Effector memory CD4-positive, alpha-beta T cell (primary cell): ENCODE results near the gene MEI4.
"Not testable (repeated sequence)": the region's sequence is repeated elsewhere in the genome, so short reads cannot be mapped to it uniquely, and the experiment has no call there.

ENCODE experiments used
- DNase-seq, 3 donors: peaks; one replicate each; pipeline ENCODE4 v3.0.0-alpha.2; 2020
- H3K27ac ChIP-seq: 2 replicates; pipeline ENCODE4 v1.7.0; 2013; ENCODE audit warnings: mild to moderate bottlenecking, low read length, moderate library complexity; ENCODE audit not compliant: insufficient read depth, poor library complexity, severe bottlenecking
- H3K27me3 ChIP-seq: replicated peaks from 2 replicates; pipeline ENCODE4 v1.7.0; 2013; ENCODE audit warnings: mild to moderate bottlenecking, low read length; ENCODE audit not compliant: insufficient read depth, control insufficient read depth, poor library complexity, severe bottlenecking
- H3K36me3 ChIP-seq: 2 replicates; pipeline ENCODE4 v1.7.0; 2013; ENCODE audit warnings: mild to moderate bottlenecking, low read length, moderate library complexity; ENCODE audit not compliant: control insufficient read depth, insufficient read depth
- H3K4me1 ChIP-seq: 2 replicates; pipeline ENCODE4 v1.7.0; 2013; ENCODE audit warnings: low read length, mild to moderate bottlenecking; ENCODE audit not compliant: control insufficient read depth, insufficient read depth, poor library complexity, severe bottlenecking
- H3K4me3 ChIP-seq: 2 replicates; pipeline ENCODE4 v1.7.0; 2013; ENCODE audit warnings: low read length, low read depth, mild to moderate bottlenecking; ENCODE audit not compliant: insufficient read depth, poor library complexity, severe bottlenecking
- H3K9me3 ChIP-seq: 2 replicates; pipeline ENCODE4 v1.7.0; 2013; ENCODE audit warnings: mild to moderate bottlenecking, low read length, moderate library complexity; ENCODE audit not compliant: control insufficient read depth

MEI4 gene

DNA sequence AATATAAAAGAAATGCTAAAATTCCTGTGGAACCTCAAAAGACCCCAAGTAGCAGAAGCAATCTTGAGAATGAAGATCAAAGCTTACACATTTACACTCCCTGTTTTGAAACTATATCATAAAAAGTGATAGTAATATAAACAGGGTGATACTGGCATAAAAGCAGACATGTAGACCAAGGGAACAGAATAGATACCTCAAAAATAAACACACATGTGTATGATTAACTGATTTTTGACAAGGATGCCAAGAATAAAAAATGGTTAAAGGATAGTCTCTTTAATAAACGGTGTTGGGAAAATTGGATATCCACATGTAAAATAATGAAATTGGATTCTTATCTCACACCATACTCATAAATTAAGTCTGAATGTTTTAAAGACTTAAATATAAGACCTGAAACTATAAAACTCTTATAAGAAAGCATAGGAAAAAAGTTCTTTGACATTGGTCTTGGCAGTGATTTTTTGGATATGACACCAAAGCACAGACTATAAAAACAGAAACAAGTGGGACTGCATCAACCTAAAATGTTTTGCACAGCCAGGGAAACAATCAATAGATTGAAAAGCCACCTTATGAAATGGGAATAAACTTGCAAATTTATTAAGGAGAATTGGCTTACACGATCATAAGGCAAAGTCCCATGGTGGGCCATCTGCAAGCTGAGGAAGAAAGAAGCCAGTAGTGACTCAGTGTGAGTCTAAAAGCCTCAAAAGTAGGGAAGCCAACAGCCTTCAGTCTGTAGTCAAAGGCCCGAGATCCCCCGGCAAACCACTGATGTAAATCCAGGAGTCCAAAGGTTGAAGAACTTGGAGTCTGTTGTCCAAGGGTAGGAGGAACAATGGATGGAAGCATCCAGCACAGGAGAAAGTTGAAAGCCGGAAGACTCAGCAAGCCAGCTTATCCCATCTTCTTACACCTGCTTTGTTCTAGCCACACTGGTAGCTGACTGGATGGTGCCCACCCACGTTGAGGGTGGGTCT lies 144.3 kb downstream of the MEI4 start:
- no peak for DNase-seq
- H3K4me1 ChIP-seq: no peaks in the 10 kb centered on the region
- no peaks in the 10 kb centered on the region for H3K36me3 ChIP-seq
- no peaks in the 10 kb centered on the region for H3K27me3 ChIP-seq
- H3K4me3 ChIP-seq: no peak overlapping the region
- no peaks in the 10 kb centered on the region for H3K9me3 ChIP-seq
- H3K27ac ChIP-seq: no peak overlapping the region

DNA sequence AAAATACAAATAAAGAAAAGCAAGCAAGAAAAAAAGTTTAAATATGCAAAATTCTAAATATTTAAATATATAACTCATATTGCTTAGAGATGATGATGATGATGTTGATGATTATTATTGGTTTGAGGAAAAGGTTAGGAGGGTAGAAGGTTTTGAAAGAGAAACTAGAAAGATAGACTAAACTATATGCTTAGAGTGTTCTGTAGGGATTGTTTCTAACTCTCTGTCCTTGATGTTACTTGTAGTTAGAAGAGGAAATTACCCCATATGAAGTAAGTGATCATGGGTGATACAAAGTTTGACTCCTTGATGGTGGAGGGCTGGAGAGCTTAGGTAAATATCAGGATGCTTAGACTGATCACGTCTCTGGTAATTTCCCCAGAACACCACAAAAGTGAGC lies 159.5 kb downstream of the MEI4 start:
- Histone ChIP-seq H3K4me3 (no peak overlapping the region), H3K27me3 (no peaks in the 10 kb centered on the region), H3K4me1 (no peaks in the 10 kb centered on the region), H3K36me3 (no peaks in the 10 kb centered on the region), H3K9me3 (no peaks in the 10 kb centered on the region), H3K27ac (no peak overlapping the region)
- DNase-seq: no peak

DNA sequence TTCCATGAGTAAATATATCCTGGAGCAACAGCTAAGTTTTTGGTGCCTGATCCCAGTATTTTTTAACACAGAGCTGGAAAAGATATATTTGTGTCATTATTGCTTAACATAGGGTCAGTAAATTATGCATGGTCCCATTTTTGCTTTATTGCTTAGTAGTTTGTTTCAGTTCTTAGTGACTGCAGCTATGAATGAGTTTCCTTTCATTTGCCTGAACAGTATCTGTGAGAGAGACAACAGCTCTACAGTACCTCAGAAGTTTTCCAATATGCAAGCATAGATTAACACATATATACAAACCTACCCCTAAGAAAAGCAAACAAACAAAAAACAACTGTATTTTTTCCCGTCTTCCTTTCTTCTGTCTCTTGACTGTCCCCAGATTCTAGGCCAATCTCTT lies 160.3 kb downstream of the MEI4 start:
- Histone ChIP-seq H3K4me3 (no peak overlapping the region), H3K27me3 (no peaks in the 10 kb centered on the region), H3K9me3 (no peaks in the 10 kb centered on the region), H3K27ac (no peak overlapping the region), H3K36me3 (no peaks in the 10 kb centered on the region), H3K4me1 (no peaks in the 10 kb centered on the region)
- DNase-seq: no peak

DNA sequence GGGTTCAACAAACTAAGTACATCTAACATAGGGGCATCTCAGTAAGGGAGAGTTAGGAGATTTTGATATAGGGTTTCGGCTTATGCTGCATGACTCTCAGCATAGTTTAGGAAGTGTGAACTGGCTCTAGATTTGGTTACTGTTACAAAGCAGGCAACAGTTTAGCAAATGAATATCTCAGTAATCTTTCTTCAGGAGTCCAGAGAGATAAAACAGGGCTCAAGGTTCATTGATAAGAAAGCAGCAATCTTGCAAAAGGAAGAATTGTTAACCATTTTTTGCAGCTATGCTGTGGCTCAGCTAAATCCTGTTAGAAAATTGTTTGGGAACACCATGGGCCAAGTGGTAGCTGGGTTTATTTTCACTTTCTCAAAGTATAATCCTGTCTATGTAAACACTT lies 161.3 kb downstream of the MEI4 start:
- no peaks in the 10 kb centered on the region for H3K9me3 ChIP-seq
- H3K27me3 ChIP-seq: no peaks in the 10 kb centered on the region
- no peaks in the 10 kb centered on the region for H3K36me3 ChIP-seq
- no peak overlapping the region for H3K4me3 ChIP-seq
- H3K27ac ChIP-seq: no peak overlapping the region
- H3K4me1 ChIP-seq: no peaks in the 10 kb centered on the region
- no peak for DNase-seq

DNA sequence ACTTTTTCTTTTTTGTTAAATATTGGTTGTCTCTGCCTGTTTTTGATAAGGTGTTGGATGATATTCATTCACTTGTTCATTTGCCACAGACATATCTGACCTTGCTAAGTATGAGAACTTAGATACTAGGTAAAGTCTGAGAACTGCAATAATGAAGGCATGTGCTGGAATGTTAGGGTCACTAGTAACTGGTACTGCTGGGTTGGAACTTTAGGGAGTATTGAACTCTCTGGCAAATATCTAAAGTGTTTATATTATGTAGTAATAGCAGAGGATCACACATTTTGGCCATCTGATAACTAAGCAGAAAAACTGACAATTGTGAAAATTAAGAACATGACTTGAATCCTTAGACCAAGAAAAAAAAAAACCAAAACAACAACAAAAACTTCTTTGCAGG lies 162.7 kb downstream of the MEI4 start:
- Histone ChIP-seq H3K9me3 (no peaks in the 10 kb centered on the region), H3K4me3 (no peak overlapping the region), H3K27me3 (no peaks in the 10 kb centered on the region), H3K36me3 (no peaks in the 10 kb centered on the region), H3K27ac (no peak overlapping the region), H3K4me1 (no peaks in the 10 kb centered on the region)
- no peak for DNase-seq

DNA sequence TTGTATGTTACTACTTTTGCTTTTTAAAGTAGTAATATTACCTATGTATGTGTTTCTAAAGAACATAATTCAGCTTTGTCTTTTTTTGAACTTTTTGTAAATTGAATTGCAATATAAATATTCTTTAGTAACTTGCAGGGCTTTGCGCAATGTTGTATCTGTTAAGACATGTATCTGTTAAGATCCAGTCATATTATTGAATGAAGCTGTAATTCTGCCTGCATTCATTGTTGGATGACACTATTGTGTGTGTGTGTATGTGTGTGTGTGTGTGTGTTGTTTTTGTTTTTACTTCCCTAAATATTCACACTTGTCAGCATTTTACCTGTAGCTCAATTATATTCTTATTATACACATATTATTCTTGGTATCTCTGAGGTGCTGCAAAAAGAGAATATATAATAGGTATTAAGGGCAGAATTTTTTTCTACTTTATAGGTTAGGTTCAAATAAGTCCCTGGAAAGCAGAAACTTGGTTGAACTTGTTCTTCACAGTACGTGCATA lies 164.0 kb downstream of the MEI4 start:
- no peak overlapping the region for H3K27ac ChIP-seq
- no peaks in the 10 kb centered on the region for H3K9me3 ChIP-seq
- no peaks in the 10 kb centered on the region for H3K27me3 ChIP-seq
- no peak for DNase-seq
- no peaks in the 10 kb centered on the region for H3K36me3 ChIP-seq
- H3K4me3 ChIP-seq: no peak overlapping the region
- H3K4me1 ChIP-seq: no peaks in the 10 kb centered on the region

DNA sequence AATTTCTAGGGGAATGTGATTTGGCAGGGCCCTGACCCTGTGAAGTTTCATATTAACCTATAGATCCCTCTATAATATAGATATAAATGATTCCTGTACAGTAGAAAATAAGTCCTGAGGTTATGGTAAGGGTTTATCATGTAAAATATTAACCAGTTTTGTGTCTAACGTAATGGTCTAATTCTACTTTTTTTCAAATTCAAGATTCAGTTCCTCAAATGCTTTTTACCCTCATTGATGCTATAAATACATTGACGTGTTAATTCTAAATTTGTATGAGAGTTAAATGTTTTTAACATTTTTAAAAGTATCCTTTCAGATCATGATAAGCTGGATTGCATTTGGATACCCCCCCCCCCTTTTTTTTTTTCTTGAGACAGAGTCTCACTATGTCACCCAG lies 169.4 kb downstream of the MEI4 start:
- Histone ChIP-seq H3K27ac (no peak overlapping the region), H3K4me1 (no peaks in the 10 kb centered on the region), H3K4me3 (no peak overlapping the region), H3K36me3 (no peaks in the 10 kb centered on the region), H3K9me3 (no peaks in the 10 kb centered on the region), H3K27me3 (no peaks in the 10 kb centered on the region)
- DNase-seq: no peak

DNA sequence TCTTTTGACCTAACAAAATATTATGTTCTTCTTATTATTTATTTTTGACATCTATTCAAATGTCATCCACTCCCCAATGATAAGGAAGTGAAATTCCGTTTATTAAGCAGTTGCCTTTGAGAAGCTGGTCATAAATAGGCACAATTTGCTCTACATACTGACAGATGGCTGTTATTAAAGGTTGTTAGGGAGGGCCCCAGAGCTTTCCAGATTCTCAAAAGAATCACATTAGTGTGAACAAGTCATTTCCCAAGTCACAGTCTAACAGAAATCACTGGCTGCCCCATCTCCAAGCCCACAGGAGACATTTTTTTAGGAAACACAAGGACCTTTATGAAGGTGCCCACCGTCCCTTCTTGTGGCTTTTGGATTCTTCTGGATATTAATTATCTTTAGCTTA lies 172.4 kb downstream of the MEI4 start:
- Histone ChIP-seq H3K27ac (no peak overlapping the region), H3K4me1 (no peaks in the 10 kb centered on the region), H3K9me3 (no peaks in the 10 kb centered on the region), H3K36me3 (no peaks in the 10 kb centered on the region), H3K27me3 (no peaks in the 10 kb centered on the region), H3K4me3 (no peak overlapping the region)
- no peak for DNase-seq

DNA sequence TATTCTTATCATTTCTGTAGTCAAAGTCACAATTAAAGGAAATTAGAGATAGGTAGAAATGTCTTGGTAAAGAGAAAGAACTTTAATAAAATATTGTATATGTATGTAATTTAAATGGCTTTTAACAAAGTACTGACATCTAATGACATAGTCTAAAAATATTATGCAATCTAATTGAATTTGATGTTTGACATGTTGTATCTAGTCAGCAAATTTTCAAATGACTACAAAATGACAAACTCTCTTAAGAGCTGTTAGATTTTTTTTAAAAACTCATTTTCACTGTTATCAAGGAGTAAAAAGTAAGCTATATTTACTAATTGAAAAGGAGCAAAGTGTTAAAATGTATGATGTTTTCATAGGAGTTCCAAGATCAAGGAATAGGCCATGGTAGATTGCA lies 176.9 kb downstream of the MEI4 start:
- Histone ChIP-seq H3K27ac (no peak overlapping the region), H3K4me3 (no peak overlapping the region), H3K4me1 (no peaks in the 10 kb centered on the region), H3K27me3 (no peaks in the 10 kb centered on the region), H3K9me3 (no peaks in the 10 kb centered on the region), H3K36me3 (no peaks in the 10 kb centered on the region)
- DNase-seq: no peak

DNA sequence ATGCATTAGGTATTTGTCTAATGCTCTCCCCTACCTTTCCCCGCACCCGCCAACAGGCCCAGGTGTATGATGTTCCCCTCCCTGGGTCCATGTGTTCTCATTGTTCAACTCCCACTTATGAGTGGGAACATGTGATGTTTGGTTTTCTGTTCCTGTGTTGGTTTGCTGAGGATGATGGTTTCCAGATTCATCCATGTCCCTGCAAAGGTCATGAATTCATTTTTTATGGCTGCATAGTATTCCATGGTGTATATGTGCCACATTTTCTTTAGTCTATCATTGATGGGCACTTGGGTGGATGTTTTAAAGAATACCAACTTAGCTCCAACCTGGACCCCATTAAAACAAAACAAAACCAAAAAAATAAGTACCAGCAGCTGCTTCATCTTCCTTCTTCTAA lies 180.9 kb downstream of the MEI4 start:
- not testable (repeated sequence) for H3K27me3 ChIP-seq, H3K4me3 ChIP-seq, H3K27ac ChIP-seq, DNase-seq, H3K9me3 ChIP-seq, H3K4me1 ChIP-seq, H3K36me3 ChIP-seq
